Activated T-cell treated with anti-CD3 and anti-CD28 coated beads, Interleukin-2, amount 50 U/mL, for 72 hours (primary cell): ENCODE data around the gene FRG2B. TPM values are rescaled to one million over a fixed set of nuclear protein-coding genes. Genes with fewer than 3 reads are reported as not detected.
"Not testable (repeated sequence)": the region's sequence is repeated elsewhere in the genome, so short reads cannot be mapped to it uniquely, and the experiment has no call there.

Source experiments
- ATAC-seq, 2 donors: fragments of 150-1000 bp; cut with Tn5 transposase; replicated peaks in 1 of 2; 2 replicates each; pipeline ENCODE4 v1.10.0; 2021; ENCODE audit warnings: moderate library complexity in 2 of 2, mild to moderate bottlenecking in 1 of 2
- DNase-seq, 2 donors: peaks; one replicate each; pipeline ENCODE4 v3.0.0; 2021 to 2022; ENCODE audit warnings: mixed read lengths in 1 of 2
- H3K27ac Mint-ChIP-seq: one replicate; pipeline ENCODE4 v1.8.0; 2022; ENCODE audit warnings: mild to moderate bottlenecking, moderate library complexity, mixed read lengths
- H3K27me3 Mint-ChIP-seq: one replicate; pipeline ENCODE4 v1.8.0; 2022; ENCODE audit warnings: low read depth, mixed read lengths
- H3K36me3 Mint-ChIP-seq, 2 donors: one replicate each; pipeline ENCODE4 v1.8.0; 2022; ENCODE audit warnings: mixed read lengths in 2 of 2, mild to moderate bottlenecking in 1 of 2; ENCODE audit not compliant: insufficient read depth in 2 of 2
- H3K4me1 Mint-ChIP-seq: one replicate; pipeline ENCODE4 v1.8.0; 2022; ENCODE audit warnings: low read depth, mixed read lengths
- H3K4me3 Mint-ChIP-seq, 2 donors: one replicate each; pipeline ENCODE4 v1.8.0; 2022; ENCODE audit warnings: mild to moderate bottlenecking in 2 of 2, mixed read lengths in 2 of 2, moderate library complexity in 2 of 2
- H3K9me3 Mint-ChIP-seq, 2 donors: one replicate each; pipeline ENCODE4 v1.8.0; 2022; ENCODE audit warnings: mixed read lengths in 2 of 2
- total RNA-seq, 2 donors: library from RNA; stranded (reverse); gene quantifications; one replicate each; pipeline ENCODE4 v1.2.3, GENCODE V29; 2022

The FRG2B gene
- total RNA-seq, 2 donors from 2014 or later, result not detected

DNA sequence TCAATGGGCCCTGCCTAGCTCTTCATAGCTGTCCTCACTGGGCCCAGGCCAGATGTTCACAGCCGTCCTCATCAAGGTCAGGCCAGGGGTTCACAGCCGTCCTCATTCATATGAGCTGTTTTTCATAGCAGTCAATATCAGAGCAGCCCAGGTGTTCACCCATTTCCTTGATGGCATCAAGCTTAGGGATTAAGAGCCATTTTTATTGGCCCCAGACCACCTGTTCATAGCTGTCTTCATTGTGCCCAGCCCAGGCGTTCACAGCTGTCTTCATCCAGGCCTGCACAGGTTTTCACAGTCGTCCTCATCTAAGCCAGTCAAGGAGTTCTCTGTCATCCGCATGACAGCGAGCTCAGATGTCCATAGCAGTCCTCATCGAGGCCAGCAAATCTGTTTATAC, 9.4 kb downstream of the FRG2B start:
- Mint-ChIP-seq H3K4me3 (no peak overlapping the region), H3K9me3 (no peaks in the 10 kb centered on the region), H3K4me1 (no peaks in the 10 kb centered on the region), H3K27me3 (peaks cover 35% of the 10 kb centered on the region), H3K36me3 (no peaks in the 10 kb centered on the region), H3K27ac (no peak overlapping the region)
- DNase-seq (no peak), ATAC-seq (no peak)

- DNase-seq (no peak), ATAC-seq (no peak)
- H3K27me3 Mint-ChIP-seq, result peaks cover 36% of the 10 kb centered on the region
Measured at GRCh38 chr10:133616371-133617130, 10.0 kb downstream of the FRG2B start.

GRCh38 chr10:133614830-133615580, 11.6 kb downstream of the FRG2B start:
- Mint-ChIP-seq H3K36me3 (peaks cover 0 to 4% of the 10 kb centered on the region in 2 donors), H3K4me1 (no peaks in the 10 kb centered on the region), H3K27ac (no peak overlapping the region), H3K27me3 (peaks cover 38% of the 10 kb centered on the region), H3K4me3 (no peak overlapping the region), H3K9me3 (no peaks in the 10 kb centered on the region)
- no peak for ATAC-seq
- DNase-seq, result no peak

More at GRCh38 chr10:133616371-133617130, 10.0 kb downstream of the FRG2B start:
- Mint-ChIP-seq H3K4me3 (no peak overlapping the region), H3K27ac (no peak overlapping the region), H3K36me3 (peaks cover 0 to under 1% of the 10 kb centered on the region in 2 donors), H3K4me1 (no peaks in the 10 kb centered on the region), H3K9me3 (no peaks in the 10 kb centered on the region)

GRCh38 chr10:133613699-133614098, 12.9 kb downstream of the FRG2B start:
- Mint-ChIP-seq H3K4me3 (no peak overlapping the region), H3K4me1 (no peaks in the 10 kb centered on the region), H3K27ac (no peak overlapping the region), H3K27me3 (peaks cover 38% of the 10 kb centered on the region), H3K9me3 (no peaks in the 10 kb centered on the region), H3K36me3 (peaks cover 0 to 6% of the 10 kb centered on the region in 2 donors)
- DNase-seq (no peak), ATAC-seq (no peak)

DNA sequence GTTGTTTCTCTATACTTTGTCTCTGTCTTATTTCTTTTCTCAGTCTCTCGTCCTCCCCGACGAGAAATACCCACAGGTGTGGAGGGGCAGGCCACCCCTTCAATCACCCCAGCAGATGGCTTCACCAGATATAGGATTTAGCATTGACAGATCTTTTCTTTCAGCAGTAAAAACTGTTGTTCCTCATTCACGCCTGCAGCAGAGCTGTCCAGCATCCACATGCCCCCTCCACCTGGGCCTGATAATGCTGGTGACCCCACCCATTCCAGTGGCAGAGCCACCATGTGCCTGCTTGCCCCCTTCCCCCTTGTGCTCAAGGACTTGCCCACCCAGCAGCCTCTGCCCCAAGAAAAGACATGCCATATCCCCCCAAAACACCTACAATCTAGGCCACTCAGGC, 15.5 kb downstream of the FRG2B start:
- H3K4me1 Mint-ChIP-seq, result no peaks in the 10 kb centered on the region
- H3K27ac Mint-ChIP-seq, result no peak overlapping the region
- H3K4me3 Mint-ChIP-seq, result no peak overlapping the region
- peaks cover 57% of the 10 kb centered on the region for H3K27me3 Mint-ChIP-seq
- peaks cover 0 to 6% of the 10 kb centered on the region in 2 donors for H3K36me3 Mint-ChIP-seq
- no peaks in the 10 kb centered on the region for H3K9me3 Mint-ChIP-seq
- ATAC-seq (no peak), DNase-seq (no peak)

GRCh38 chr10:133608855-133609254, 17.7 kb downstream of the FRG2B start:
- Mint-ChIP-seq H3K4me3 (no peak overlapping the region), H3K9me3 (no peaks in the 10 kb centered on the region), H3K4me1 (no peaks in the 10 kb centered on the region), H3K36me3 (peaks cover 0 to 6% of the 10 kb centered on the region in 2 donors), H3K27ac (no peak overlapping the region), H3K27me3 (peaks cover 73% of the 10 kb centered on the region)
- no peak for DNase-seq
- ATAC-seq, result no peak

GRCh38 chr10:133603434-133603833, 23.2 kb downstream of the FRG2B start:
- H3K4me1 Mint-ChIP-seq, H3K36me3 Mint-ChIP-seq, ATAC-seq, H3K27ac Mint-ChIP-seq, H3K4me3 Mint-ChIP-seq, DNase-seq, H3K9me3 Mint-ChIP-seq: not testable (repeated sequence)
- peaks cover 68% of the 10 kb centered on the region for H3K27me3 Mint-ChIP-seq

- H3K9me3 Mint-ChIP-seq, result no peaks in the 10 kb centered on the region
- no peak for DNase-seq
Measured at GRCh38 chr10:133600657-133601056, 25.9 kb downstream of the FRG2B start.

GRCh38 chr10:133599869-133600268, 26.7 kb downstream of the FRG2B start:
- H3K27ac Mint-ChIP-seq, H3K4me3 Mint-ChIP-seq, ATAC-seq, DNase-seq, H3K9me3 Mint-ChIP-seq, H3K36me3 Mint-ChIP-seq, H3K4me1 Mint-ChIP-seq: not testable (repeated sequence)
- H3K27me3 Mint-ChIP-seq, result peaks cover 67% of the 10 kb centered on the region

More at GRCh38 chr10:133600657-133601056, 25.9 kb downstream of the FRG2B start:
- Mint-ChIP-seq H3K4me3 (no peak overlapping the region), H3K4me1 (no peaks in the 10 kb centered on the region), H3K36me3 (no peaks in the 10 kb centered on the region), H3K27me3 (peaks cover 72% of the 10 kb centered on the region), H3K27ac (no peak overlapping the region)
- no peak for ATAC-seq

DNA sequence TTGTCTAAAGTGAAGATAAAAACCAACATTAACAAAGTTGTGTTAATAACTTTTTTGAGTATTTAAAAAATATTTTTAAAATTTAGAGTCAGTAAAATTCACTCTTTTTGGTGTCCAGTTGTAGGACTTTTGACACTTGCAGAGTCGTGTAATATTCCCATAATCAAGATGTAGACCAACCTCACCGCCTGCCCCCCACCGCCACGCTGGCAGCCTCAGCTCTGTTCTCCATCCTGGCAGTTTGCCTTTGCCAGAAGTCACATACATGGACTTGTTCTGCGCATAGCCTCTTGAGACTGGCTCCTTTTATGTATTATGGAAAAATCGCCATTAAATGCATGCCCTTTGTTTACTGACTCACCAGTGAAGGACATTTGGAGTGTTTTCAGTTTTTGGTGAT, 33.9 kb downstream of the FRG2B start:
- Mint-ChIP-seq H3K9me3 (no peaks in the 10 kb centered on the region), H3K36me3 (no peaks in the 10 kb centered on the region), H3K4me3 (no peak overlapping the region), H3K27ac (no peak overlapping the region), H3K27me3 (peaks cover 49% of the 10 kb centered on the region), H3K4me1 (no peaks in the 10 kb centered on the region)
- ATAC-seq (no peak), DNase-seq (no peak)

- no peaks in the 10 kb centered on the region for H3K36me3 Mint-ChIP-seq
- peaks cover 37% of the 10 kb centered on the region for H3K27me3 Mint-ChIP-seq
- H3K27ac Mint-ChIP-seq, result no peak overlapping the region
- H3K4me3 Mint-ChIP-seq, result no peak overlapping the region
- no peak for ATAC-seq
- no peak for DNase-seq
- no peaks in the 10 kb centered on the region for H3K9me3 Mint-ChIP-seq
- no peaks in the 10 kb centered on the region for H3K4me1 Mint-ChIP-seq
Measured at GRCh38 chr10:133590970-133591359, 35.6 kb downstream of the FRG2B start.

DNA sequence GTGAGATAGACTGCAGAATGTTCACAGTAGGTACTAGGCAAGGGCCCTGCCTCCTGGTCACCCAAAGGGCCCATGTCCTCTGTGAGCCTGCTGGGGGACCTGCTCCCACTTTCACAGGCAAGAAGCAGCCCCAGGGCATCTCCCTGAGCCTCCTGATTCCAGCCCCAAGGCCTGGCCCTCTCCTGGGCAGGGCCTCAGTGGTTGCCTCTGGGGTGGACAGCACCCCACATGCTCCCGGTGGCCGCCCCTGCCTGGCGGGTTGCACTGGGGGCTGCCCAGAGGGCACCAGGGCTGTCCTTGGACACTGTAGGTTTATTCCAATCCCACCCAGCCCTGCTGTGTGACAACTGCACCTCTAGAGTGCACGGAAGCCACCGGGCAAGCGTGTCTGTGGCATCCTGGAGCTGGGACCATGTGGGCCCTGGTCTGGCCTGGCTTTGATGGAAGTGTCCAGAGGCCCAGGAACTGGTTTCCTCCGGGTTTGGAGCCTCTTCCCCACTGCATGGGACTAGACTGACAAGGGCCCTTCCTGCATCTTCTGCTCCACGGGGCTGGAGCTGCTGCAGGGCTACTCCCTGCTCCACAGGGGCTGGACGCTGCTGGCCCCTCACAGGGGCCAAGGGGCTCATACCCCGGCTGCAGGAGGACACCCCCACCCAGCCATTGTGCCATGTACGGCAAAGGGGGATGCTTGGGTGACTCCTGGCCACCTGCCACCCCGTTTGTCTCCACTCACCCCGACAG, 36.2 kb downstream of the FRG2B start:
- no peak for DNase-seq
- no peaks in the 10 kb centered on the region for H3K36me3 Mint-ChIP-seq
- no peak for ATAC-seq
- H3K4me3 Mint-ChIP-seq, result no peak overlapping the region
- H3K9me3 Mint-ChIP-seq, result no peaks in the 10 kb centered on the region
- no peaks in the 10 kb centered on the region for H3K4me1 Mint-ChIP-seq
- peaks cover 34% of the 10 kb centered on the region for H3K27me3 Mint-ChIP-seq
- H3K27ac Mint-ChIP-seq, result no peak overlapping the region

DNA sequence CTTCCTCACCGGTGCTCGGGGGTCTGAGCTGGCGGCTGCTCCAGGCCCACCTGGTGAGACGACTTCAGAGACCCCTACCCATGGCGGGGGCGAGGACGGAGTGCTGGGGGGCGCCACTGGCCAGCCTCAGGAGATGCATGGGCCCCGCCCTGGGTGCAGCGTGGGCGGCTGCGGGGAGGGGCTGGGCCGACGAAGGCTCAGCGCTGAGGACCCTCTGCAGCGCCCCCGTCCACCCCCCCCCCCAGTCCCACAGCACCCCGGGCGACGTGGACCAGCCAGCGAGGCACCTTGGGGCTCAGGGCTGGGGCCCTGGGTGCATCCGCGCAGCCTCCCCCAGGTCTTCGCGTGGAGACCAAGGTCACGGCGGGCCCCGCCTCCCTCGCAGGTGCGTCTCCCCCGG, 49.6 kb downstream of the FRG2B start:
- peaks cover 8 to 11% of the 10 kb centered on the region in 2 donors for H3K9me3 Mint-ChIP-seq
- not testable (repeated sequence) for ATAC-seq

More for the DNA sequence above, 49.6 kb downstream of the FRG2B start:
- not testable (repeated sequence) for H3K27ac Mint-ChIP-seq, H3K4me3 Mint-ChIP-seq, DNase-seq, H3K4me1 Mint-ChIP-seq, H3K36me3 Mint-ChIP-seq, H3K27me3 Mint-ChIP-seq
